Neural progenitor cell (in vitro differentiated cells): ENCODE measurements around the gene VWA3A. TPM values are rescaled to one million over a fixed set of nuclear protein-coding genes. Genes with fewer than 3 reads are reported as not detected.

ENCODE experiments used
- DNase-seq: peaks from one replicate; pipeline ENCODE4 v3.0.0-alpha.2; 2016; ENCODE audit warnings: low spot score
- H2AFZ ChIP-seq: fragments of 200-600 bp; sonication (generic); replicated peaks from 2 replicates; pipeline ENCODE4 v1.6.1; 2016; ENCODE audit warnings: antibody characterized with exemption
- H3F3A ChIP-seq: fragments of 200-600 bp; sonication (generic); 2 replicates; pipeline ENCODE4 v1.6.1; 2016; ENCODE audit warnings: antibody characterized with exemption, low read depth
- H3K27ac ChIP-seq: fragments of 200-600 bp; sonication (generic); 2 replicates; pipeline ENCODE4 v1.5.1; 2016; ENCODE audit warnings: mild to moderate bottlenecking
- H3K27me3 ChIP-seq: fragments of 200-600 bp; sonication (generic); 2 replicates; pipeline ENCODE4 v1.6.1; 2016; ENCODE audit warnings: mild to moderate bottlenecking, moderate library complexity
- H3K36me3 ChIP-seq: fragments of 200-600 bp; sonication (generic); 2 replicates; pipeline ENCODE4 v1.5.1; 2016
- H3K4me1 ChIP-seq: fragments of 200-600 bp; sonication (generic); 2 replicates; pipeline ENCODE4 v1.6.1; 2016; ENCODE audit warnings: mixed run types
- H3K4me2 ChIP-seq: fragments of 200-600 bp; sonication (generic); 2 replicates; pipeline ENCODE4 v1.6.1; 2016
- H3K4me3 ChIP-seq: fragments of 200-600 bp; sonication (generic); 2 replicates; pipeline ENCODE4 v1.5.1; 2016
- H3K79me2 ChIP-seq: fragments of 200-600 bp; sonication (generic); 2 replicates; pipeline ENCODE4 v1.6.1; 2016; ENCODE audit warnings: low read depth
- H3K9ac ChIP-seq: fragments of 200-600 bp; sonication (generic); 2 replicates; pipeline ENCODE4 v1.6.1; 2016
- H3K9me3 ChIP-seq: fragments of 200-600 bp; sonication (generic); 2 replicates; pipeline ENCODE4 v1.5.1; 2016; ENCODE audit warnings: low read depth
- H4K20me1 ChIP-seq: fragments of 200-600 bp; sonication (generic); 2 replicates; pipeline ENCODE4 v1.6.1; 2016; ENCODE audit warnings: low read depth
- H3K27ac Mint-ChIP-seq: 3 replicates; pipeline ENCODE4 v1.8.0; 2021; ENCODE audit warnings: mixed read lengths
- H3K27me3 Mint-ChIP-seq: 2 replicates; pipeline ENCODE4 v1.8.0; 2022; ENCODE audit warnings: low read depth, mild to moderate bottlenecking, inconsistent platforms, moderate library complexity, mixed read lengths; ENCODE audit not compliant: insufficient read depth
- H3K36me3 Mint-ChIP-seq: 3 replicates; pipeline ENCODE4 v1.8.0; 2021; ENCODE audit warnings: mixed read lengths
- H3K4me1 Mint-ChIP-seq: 3 replicates; pipeline ENCODE4 v1.8.0; 2021; ENCODE audit warnings: mixed read lengths
- H3K4me3 Mint-ChIP-seq: 3 replicates; pipeline ENCODE4 v1.8.0; 2021; ENCODE audit warnings: mild to moderate bottlenecking, moderate library complexity, mixed read lengths
- H3K9me3 Mint-ChIP-seq: 3 replicates; pipeline ENCODE4 v1.8.0; 2020; ENCODE audit warnings: mixed read lengths
- CTCF ChIP-seq: fragments of 200-600 bp; sonication (generic); IDR thresholded peaks from 2 replicates; pipeline ENCODE4 v1.5.1; 2017; ENCODE audit warnings: antibody characterized with exemption, mild to moderate bottlenecking
- EZH2 ChIP-seq: fragments of 200-600 bp; sonication (generic); IDR thresholded peaks from 2 replicates; pipeline ENCODE4 v1.6.1; 2017; ENCODE audit warnings: antibody characterized with exemption, mild to moderate bottlenecking, moderate library complexity
- EZH2phosphoT487 ChIP-seq: fragments of 200-600 bp; sonication (generic); IDR thresholded peaks from 2 replicates; pipeline ENCODE4 v1.6.1; 2017; ENCODE audit warnings: antibody characterized with exemption
- total RNA-seq: library from RNA; depleted of rRNA; stranded (reverse); fragments of >200 nt; gene quantifications from 2 replicates; pipeline ENCODE4 v1.2.3, GENCODE V29; 2015; ENCODE audit warnings: low replicate concordance

Gene VWA3A
- total RNA-seq, 1 donor from 2014 or later: 1.0 TPM

DNA sequence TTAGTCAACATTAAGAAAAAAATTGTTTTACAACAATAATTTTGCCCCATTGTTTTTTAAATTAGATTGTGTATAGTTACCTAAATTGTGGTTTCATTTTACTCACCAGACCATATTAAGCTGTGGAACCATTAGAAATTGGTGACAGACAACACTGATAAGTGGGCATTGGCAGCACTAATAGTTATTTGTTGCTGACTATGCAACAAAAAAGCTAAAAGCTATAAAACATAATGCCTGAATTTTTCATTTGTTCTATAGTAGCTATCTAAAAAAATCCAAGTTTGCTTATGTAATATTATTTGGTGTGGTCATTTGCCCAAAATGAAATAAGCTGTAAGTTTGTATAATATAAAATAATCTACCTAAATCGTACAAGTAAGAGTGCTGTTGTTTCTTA is 13.7 kb upstream of the VWA3A start:
- TF ChIP-seq EZH2phosphoT487 (no peak), CTCF (no peak), EZH2 (no peak)
- no peaks in the 10 kb centered on the region for H3K27me3 Mint-ChIP-seq
- no peaks in the 10 kb centered on the region for H3K9me3 Mint-ChIP-seq
- no peaks in the 10 kb centered on the region for H3K79me2 ChIP-seq
- H3K27ac ChIP-seq: no peak overlapping the region
- H3K27me3 ChIP-seq: no peaks in the 10 kb centered on the region
- peaks cover 6% of the 10 kb centered on the region for H3K4me1 ChIP-seq
- H2AFZ ChIP-seq: no peak overlapping the region
- H3K9ac ChIP-seq: no peak overlapping the region
- no peaks in the 10 kb centered on the region for H3K36me3 ChIP-seq
- H4K20me1 ChIP-seq: peaks cover 3% of the 10 kb centered on the region
- no peaks in the 10 kb centered on the region for H3K4me1 Mint-ChIP-seq
- peaks cover 10% of the 10 kb centered on the region for H3F3A ChIP-seq
- peaks cover 1% of the 10 kb centered on the region for H3K36me3 Mint-ChIP-seq
- no peak for DNase-seq
- H3K4me2 ChIP-seq: no peak overlapping the region
- no peaks in the 10 kb centered on the region for H3K9me3 ChIP-seq
- H3K4me3 ChIP-seq: no peak overlapping the region
- H3K27ac Mint-ChIP-seq: no peak overlapping the region
- H3K4me3 Mint-ChIP-seq: no peak overlapping the region

GRCh38 chr16:22081050-22081449 is 11.3 kb upstream of the VWA3A start:
- Mint-ChIP-seq H3K36me3 (peaks cover 3% of the 10 kb centered on the region), H3K4me1 (no peaks in the 10 kb centered on the region), H3K9me3 (no peaks in the 10 kb centered on the region), H3K27me3 (no peaks in the 10 kb centered on the region), H3K4me3 (no peak overlapping the region), H3K27ac (no peak overlapping the region)
- no peak overlapping the region for H3K4me3 ChIP-seq
- no peak overlapping the region for H3K27ac ChIP-seq
- no peaks in the 10 kb centered on the region for H3K9me3 ChIP-seq
- H3K79me2 ChIP-seq: no peaks in the 10 kb centered on the region
- no peak overlapping the region for H2AFZ ChIP-seq
- peaks cover 3% of the 10 kb centered on the region for H4K20me1 ChIP-seq
- DNase-seq: no peak
- no peaks in the 10 kb centered on the region for H3K27me3 ChIP-seq
- TF ChIP-seq CTCF: no peak
- TF ChIP-seq EZH2phosphoT487: no peak
- no peak for TF ChIP-seq EZH2
- peaks cover 4% of the 10 kb centered on the region for H3K4me1 ChIP-seq
- H3K9ac ChIP-seq: no peak overlapping the region
- H3K4me2 ChIP-seq: no peak overlapping the region
- no peaks in the 10 kb centered on the region for H3K36me3 ChIP-seq
- H3F3A ChIP-seq: peaks cover 10% of the 10 kb centered on the region

- Histone ChIP-seq H3K4me3 (no peak overlapping the region), H3K9me3 (no peaks in the 10 kb centered on the region), H3K27ac (no peak overlapping the region), H3K4me1 (peaks cover 4% of the 10 kb centered on the region), H3F3A (peaks cover 4% of the 10 kb centered on the region), H3K4me2 (no peak overlapping the region), H3K36me3 (no peaks in the 10 kb centered on the region), H2AFZ (no peak overlapping the region), H3K27me3 (no peaks in the 10 kb centered on the region), H4K20me1 (no peaks in the 10 kb centered on the region), H3K79me2 (no peaks in the 10 kb centered on the region), H3K9ac (no peak overlapping the region)
- H3K27me3 Mint-ChIP-seq: no peaks in the 10 kb centered on the region
- H3K4me3 Mint-ChIP-seq: no peak overlapping the region
- H3K27ac Mint-ChIP-seq: no peak overlapping the region
- no peak for TF ChIP-seq CTCF
- TF ChIP-seq EZH2phosphoT487: no peak
- no peak for TF ChIP-seq EZH2
- no peak for DNase-seq
- no peaks in the 10 kb centered on the region for H3K4me1 Mint-ChIP-seq
- no peaks in the 10 kb centered on the region for H3K9me3 Mint-ChIP-seq
- H3K36me3 Mint-ChIP-seq: peaks cover 5% of the 10 kb centered on the region
Observed at GRCh38 chr16:22086440-22086839, 5.9 kb upstream of the VWA3A start.
